ENCODE data around the gene MINAR1. TPM values are rescaled to one million over a fixed set of nuclear protein-coding genes. Genes with fewer than 3 reads are reported as not detected.

Gene MINAR1
- total and polyA plus RNA-seq, 2 of the 13 experiments (the other 11 are each of a cell fraction or from before 2014, with no cell fraction given): 0.15 to 0.16 TPM

- TF ChIP-seq, protein P1, sequence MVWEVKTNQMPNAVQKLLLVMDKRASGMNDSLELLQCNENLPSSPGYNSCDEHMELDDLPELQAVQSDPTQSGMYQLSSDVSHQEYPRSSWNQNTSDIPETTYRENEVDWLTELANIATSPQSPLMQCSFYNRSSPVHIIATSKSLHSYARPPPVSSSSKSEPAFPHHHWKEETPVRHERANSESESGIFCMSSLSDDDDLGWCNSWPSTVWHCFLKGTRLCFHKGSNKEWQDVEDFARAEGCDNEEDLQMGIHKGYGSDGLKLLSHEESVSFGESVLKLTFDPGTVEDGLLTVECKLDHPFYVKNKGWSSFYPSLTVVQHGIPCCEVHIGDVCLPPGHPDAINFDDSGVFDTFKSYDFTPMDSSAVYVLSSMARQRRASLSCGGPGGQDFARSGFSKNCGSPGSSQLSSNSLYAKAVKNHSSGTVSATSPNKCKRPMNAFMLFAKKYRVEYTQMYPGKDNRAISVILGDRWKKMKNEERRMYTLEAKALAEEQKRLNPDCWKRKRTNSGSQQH (CRISPR knock-in tag; IDR thresholded peaks at IDR 0.05; ENCODE audit: low read depth): no peak
- TF ChIP-seq, protein P2, sequence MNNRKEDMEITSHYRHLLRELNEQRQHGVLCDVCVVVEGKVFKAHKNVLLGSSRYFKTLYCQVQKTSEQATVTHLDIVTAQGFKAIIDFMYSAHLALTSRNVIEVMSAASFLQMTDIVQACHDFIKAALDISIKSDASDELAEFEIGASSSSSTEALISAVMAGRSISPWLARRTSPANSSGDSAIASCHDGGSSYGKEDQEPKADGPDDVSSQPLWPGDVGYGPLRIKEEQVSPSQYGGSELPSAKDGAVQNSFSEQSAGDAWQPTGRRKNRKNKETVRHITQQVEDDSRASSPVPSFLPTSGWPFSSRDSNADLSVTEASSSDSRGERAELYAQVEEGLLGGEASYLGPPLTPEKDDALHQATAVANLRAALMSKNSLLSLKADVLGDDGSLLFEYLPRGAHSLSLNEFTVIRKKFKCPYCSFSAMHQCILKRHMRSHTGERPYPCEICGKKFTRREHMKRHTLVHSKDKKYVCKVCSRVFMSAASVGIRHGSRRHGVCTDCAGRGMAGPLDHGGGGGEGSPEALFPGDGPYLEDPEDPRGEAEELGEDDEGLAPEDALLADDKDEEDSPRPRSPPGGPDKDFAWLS (CRISPR knock-in tag; IDR thresholded peaks at IDR 0.05; ENCODE audit: borderline replicate concordance): no peak
Observed at GRCh38 chr15:79479616-79480015, 47.5 kb downstream of the MINAR1 start (continued).

DNA sequence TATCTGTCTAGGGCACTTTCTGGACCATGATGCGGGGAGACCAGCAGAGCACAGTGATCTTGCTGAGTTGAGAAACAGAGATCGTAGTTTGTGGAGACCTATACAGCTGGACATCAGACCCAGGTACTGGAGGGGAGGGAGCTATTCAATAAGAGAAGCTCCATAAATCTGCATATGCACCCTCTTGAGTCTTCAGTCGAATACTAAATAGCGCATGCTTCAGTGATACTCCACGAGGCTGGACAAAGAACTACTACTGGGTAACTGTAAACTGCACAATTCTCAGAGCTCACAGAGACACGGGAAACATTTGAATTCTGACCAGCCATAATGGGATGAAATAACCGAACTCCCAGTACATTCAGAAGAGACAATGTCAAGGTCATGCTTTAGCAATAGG lies 49.7 kb downstream of the MINAR1 start:
- Histone ChIP-seq H3K27me3 (ENCODE audit: control insufficient read depth in 1 of 2, insufficient read depth in 2 of 2, low read length in 2 of 2) (no peaks in the 10 kb centered on the region; a peak in 1 of 5 replicates), H3K27ac (ENCODE audit: extremely low read length, insufficient read depth, low read length) (no peak overlapping the region), H3K36me3 (replicated peaks in 1 of 2; ENCODE audit: control insufficient read depth in 1 of 2, insufficient read depth in 2 of 2, low read length in 2 of 2) (no peaks in the 10 kb centered on the region), H2AFZ (ENCODE audit: low read length) (no peak overlapping the region), H4K20me1 (ENCODE audit: insufficient read depth, low read length) (no peaks in the 10 kb centered on the region), H3K79me2 (ENCODE audit: insufficient read depth, low read length) (no peaks in the 10 kb centered on the region), H3K4me1 (ENCODE audit: insufficient read depth, low read length) (no peaks in the 10 kb centered on the region), H3K4me3 (replicated peaks in 1 of 3; ENCODE audit: insufficient read depth in 1 of 3, low read depth in 2 of 3, low read length in 3 of 3) (no peak overlapping the region), H3K9me3 (ENCODE audit: low read length) (no peaks in the 10 kb centered on the region), H3K9ac (ENCODE audit: insufficient read depth, low read depth, low read length) (no peak overlapping the region), H3K4me2 (ENCODE audit: low read depth, low read length) (no peak overlapping the region)
- ChIA-PET CTCF (ENCODE audit: low intra/inter-chr PET ratio, low total read pairs) (no interaction called here), POLR2A (no interaction called here)
- WGBS (ENCODE audit: low lambda C conversion rate): 23% methylated on average over 6 of the region's 7 CpGs
- FAIRE-seq (no peak), DNase-seq (ENCODE audit: low spot score) (no peak), ATAC-seq (no peak)
- in situ Hi-C loops (cut with HindIII; ENCODE audit: extremely low pct_ligation_motif_present, low pct_unique_long_range_greater_than_20kb) (no loop called here), intact Hi-C loops (cut with micrococcal nuclease; ENCODE audit: unreplicated experiment) (no loop called here)
- no TSS peak for BruUV-seq (replicated peaks)
- TF ChIP-seq CTCF (CRISPR knock-in tag; IDR thresholded peaks at IDR 0.05) (no peak), TRIM24 (CRISPR knock-in tag; IDR thresholded peaks at IDR 0.05) (no peak), TEF (CRISPR knock-in tag; IDR thresholded peaks at IDR 0.05) (no peak), RFX3 (CRISPR knock-in tag; IDR thresholded peaks at IDR 0.05) (no peak), ZNF644 (CRISPR knock-in tag; IDR thresholded peaks at IDR 0.05; ENCODE audit: low read depth) (no peak), SALL2 (CRISPR knock-in tag; IDR thresholded peaks at IDR 0.05) (no peak), ZNF232 (CRISPR knock-in tag; IDR thresholded peaks at IDR 0.05; ENCODE audit: borderline replicate concordance) (no peak), SNRNP70 (IDR thresholded peaks at IDR 0.05; ENCODE audit: low read depth, low read length) (no peak)
- TF ChIP-seq, protein P3, sequence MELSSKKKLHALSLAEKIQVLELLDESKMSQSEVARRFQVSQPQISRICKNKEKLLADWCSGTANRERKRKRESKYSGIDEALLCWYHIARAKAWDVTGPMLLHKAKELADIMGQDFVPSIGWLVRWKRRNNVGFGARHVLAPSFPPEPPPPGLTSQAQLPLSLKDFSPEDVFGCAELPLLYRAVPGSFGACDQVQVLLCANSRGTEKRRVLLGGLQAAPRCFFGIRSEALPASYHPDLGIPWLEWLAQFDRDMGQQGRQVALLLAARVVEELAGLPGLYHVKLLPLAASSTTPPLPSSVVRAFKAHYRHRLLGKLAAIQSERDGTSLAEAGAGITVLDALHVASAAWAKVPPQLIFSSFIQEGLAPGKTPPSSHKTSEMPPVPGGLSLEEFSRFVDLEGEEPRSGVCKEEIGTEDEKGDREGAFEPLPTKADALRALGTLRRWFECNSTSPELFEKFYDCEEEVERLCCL (CRISPR knock-in tag; IDR thresholded peaks at IDR 0.05; ENCODE audit: borderline replicate concordance): no peak
